ES-I3 (cell line): Measurements from ENCODE around the gene MRPL10.

Source experiments
- H3K36me3 ChIP-seq: 2 replicates; pipeline ENCODE4 v1.6.1; 2013; ENCODE audit warnings: mild to moderate bottlenecking, low read length, control low read depth, moderate library complexity; ENCODE audit not compliant: insufficient read depth
- H3K4me1 ChIP-seq: 2 replicates; pipeline ENCODE4 v1.6.1; 2013; ENCODE audit warnings: mild to moderate bottlenecking, control low read depth, low read length; ENCODE audit not compliant: insufficient read depth
- H3K9ac ChIP-seq: 2 replicates; pipeline ENCODE4 v1.6.1; 2013; ENCODE audit warnings: low read depth, mild to moderate bottlenecking, low read length, moderate library complexity
- H3K9me3 ChIP-seq: 2 replicates; pipeline ENCODE4 v1.6.1; 2013; ENCODE audit warnings: mild to moderate bottlenecking, low read length, moderate library complexity; ENCODE audit not compliant: control insufficient read depth, insufficient read depth

MRPL10 gene

DNA sequence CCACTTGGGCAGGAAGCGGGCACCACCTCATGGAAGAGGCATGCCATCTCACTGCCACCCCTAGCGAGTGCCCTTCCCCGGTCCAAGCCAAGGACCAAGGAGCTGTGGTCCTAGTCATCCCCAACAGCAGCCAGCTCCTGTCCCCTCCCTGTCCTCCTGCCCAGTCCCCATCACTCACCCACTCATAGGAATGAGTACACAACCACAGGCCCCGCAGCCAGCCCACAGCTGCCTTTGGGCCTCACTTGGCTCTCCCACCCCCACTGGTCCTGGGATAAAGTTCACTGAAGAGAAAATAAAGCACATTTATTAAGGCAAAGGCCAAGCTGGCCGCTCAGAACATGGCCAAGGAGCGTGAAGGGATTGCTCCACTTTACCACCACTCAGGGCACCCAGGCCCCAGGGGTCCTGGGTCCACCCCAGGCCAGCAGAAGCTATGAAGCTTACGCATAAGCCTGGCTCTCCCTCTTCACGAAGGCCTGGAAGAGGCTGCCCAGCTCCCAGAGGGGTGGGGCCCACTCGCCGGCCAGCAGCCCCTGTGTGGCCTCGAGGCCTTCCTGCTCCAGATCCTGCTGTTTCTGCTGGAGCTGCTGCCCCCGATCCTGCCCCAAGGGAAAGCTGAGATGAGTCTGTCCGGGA is 6.2 kb upstream of the MRPL10 start:
- no peaks in the 10 kb centered on the region; the same call in 1 of the 2 replicates for H3K4me1 ChIP-seq
- no peaks in the 10 kb centered on the region for H3K36me3 ChIP-seq
- no peak overlapping the region for H3K9ac ChIP-seq
- no peaks in the 10 kb centered on the region for H3K9me3 ChIP-seq

DNA sequence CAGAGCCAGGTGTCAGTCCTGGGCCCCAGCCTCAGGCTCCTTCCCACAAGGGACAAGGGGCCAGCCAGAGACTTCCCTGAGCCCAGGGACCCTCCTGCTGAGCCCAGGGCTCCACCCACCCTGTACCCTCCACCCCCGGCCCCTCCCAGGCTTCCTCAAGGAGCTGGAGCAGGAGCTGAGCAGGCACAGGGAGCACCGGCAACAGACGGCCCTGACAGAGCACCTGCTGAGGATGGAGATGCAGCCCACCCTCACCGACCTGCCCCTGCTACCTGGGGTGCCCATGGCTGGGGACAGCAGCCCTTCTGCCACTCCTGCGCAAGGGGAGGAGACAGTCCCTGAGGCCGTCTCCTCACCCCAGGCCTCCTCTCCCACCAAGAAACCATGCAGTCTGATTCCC is 5.3 kb upstream of the MRPL10 start:
- H3K9me3 ChIP-seq: no peaks in the 10 kb centered on the region
- peaks cover 4% of the 10 kb centered on the region; the same call in 1 of the 2 replicates for H3K4me1 ChIP-seq

DNA sequence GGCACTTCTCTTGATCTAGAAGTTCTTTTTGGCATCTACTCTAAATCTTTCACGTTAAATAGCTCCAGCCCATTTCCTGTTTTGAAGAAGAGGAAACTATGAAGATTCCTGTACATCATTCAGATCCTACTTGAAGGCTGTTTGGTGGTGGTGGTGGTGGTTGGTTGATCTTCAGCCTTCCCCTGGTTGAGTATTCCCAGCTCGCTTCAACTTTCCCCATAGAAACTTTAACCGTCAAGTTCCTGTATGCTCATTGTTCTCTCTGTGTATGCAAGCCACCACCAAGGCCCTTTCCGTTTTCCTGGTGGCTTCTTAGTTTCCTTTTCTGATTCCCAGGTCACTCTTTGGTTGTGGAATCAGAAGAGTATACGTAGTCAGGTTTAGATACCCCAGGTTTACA is 3.4 kb upstream of the MRPL10 start:
- Histone ChIP-seq H3K36me3 (no peaks in the 10 kb centered on the region), H3K4me1 (peaks cover 9% of the 10 kb centered on the region), H3K9ac (no peak overlapping the region), H3K9me3 (no peaks in the 10 kb centered on the region)

More for the DNA sequence above, 5.3 kb upstream of the MRPL10 start:
- Histone ChIP-seq H3K9ac (no peak overlapping the region), H3K36me3 (no peaks in the 10 kb centered on the region)

DNA sequence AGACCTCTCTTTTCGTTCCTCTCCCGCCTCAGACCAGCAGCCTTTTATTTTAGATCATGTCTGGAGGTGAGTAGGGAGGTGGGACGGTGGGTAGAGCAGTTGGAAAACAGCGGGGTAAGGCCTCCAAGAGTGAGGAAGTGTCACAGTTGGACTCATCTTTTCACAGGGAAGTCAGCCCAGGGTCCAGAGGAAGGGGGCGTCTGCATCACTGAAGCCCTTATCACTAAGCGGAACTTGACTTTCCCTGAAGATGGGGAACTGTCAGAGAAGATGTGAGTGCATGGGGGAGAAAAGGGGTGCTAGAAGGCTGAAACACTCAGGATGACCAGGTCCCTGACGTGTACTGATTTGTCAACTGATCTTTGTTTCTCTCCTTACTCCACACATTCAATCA is 590 bp upstream of the MRPL10 start:
- peak overlapping the region; percentile 77; the same call in 1 of the 2 replicates for H3K9ac ChIP-seq
- no peaks in the 10 kb centered on the region for H3K9me3 ChIP-seq
- peaks cover 13% of the 10 kb centered on the region; the same call in 1 of the 2 replicates for H3K36me3 ChIP-seq
- peaks cover 9% of the 10 kb centered on the region for H3K4me1 ChIP-seq

DNA sequence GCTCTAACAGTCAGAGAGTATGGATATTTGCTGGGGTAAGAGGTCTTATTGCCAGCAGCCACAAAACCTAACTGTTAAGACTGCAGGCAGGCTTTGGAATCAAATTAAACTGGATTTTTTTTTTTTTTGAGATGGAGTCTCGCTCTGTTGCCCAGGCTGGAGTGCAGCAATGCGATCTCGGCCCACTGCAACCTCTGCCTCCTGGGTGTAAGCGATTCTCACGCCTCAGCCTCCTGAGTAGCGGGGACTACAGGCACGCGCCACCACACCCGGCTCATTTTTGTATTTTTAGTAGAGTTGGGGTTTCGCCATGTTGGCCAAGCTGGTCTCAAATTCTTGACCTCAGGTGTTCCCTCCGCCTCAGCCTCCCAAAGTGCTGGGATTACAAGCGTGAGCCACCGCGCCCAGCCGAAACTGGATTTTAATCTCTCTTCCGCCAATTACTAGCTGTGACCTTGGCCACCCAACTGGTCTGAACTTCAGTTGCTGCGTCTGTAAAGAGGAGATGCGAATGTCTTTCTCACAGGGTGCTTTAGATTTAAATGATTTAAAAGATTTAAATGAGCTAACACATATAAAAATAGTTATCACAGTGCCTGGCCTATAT is 842 bp downstream of the MRPL10 start:
- Histone ChIP-seq H3K9ac (peak overlapping the region; percentile 77), H3K9me3 (no peaks in the 10 kb centered on the region), H3K4me1 (peaks cover 9% of the 10 kb centered on the region), H3K36me3 (peaks cover 20% of the 10 kb centered on the region; the same call in 1 of the 2 replicates)

DNA sequence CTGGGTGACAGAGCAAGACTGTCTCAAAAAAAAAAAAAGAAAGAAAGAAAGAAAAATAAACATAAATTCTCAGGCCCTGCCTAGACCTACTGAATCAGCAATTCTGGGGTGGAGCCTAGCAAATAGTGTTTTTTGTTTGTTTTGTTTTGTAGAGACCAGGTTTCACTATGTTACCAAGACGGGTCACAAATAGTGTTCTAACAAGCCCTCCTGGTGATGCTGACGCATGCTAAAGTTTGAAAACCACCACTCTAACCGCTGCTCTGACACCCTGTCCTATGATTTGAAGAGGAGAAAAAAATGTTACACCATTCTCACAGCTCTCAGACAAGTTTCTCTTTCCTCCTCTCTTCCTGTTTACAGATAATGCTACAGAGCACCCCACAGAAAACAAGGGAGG is 1.5 kb downstream of the MRPL10 start:
- peaks cover 9% of the 10 kb centered on the region for H3K4me1 ChIP-seq
- H3K9me3 ChIP-seq: no peaks in the 10 kb centered on the region
- peaks cover 20% of the 10 kb centered on the region; the same call in 1 of the 2 replicates for H3K36me3 ChIP-seq
- no peak overlapping the region for H3K9ac ChIP-seq

DNA sequence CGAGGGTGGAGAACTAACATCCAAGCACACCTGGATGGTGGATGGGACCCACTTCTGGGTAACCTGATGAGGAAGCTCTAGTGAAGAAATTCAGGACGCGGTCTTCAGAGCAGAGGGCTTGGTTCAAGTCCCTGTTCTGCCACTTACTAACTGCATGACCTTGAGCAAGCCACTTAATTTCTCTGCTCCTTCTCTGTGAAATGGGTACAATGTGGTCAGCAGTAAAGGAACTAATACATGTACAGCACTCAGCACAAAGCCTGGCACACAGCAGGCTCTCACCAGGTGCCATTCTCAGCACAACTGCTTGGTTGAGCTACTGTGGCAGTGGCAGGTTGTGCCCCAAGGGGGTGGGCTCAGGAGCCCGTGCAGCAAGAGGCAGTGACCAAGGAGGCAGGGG is 7.8 kb downstream of the MRPL10 start:
- Histone ChIP-seq H3K4me1 (peaks cover 10% of the 10 kb centered on the region; the same call in 1 of the 2 replicates), H3K9me3 (no peaks in the 10 kb centered on the region), H3K9ac (no peak overlapping the region), H3K36me3 (peaks cover 23% of the 10 kb centered on the region)

DNA sequence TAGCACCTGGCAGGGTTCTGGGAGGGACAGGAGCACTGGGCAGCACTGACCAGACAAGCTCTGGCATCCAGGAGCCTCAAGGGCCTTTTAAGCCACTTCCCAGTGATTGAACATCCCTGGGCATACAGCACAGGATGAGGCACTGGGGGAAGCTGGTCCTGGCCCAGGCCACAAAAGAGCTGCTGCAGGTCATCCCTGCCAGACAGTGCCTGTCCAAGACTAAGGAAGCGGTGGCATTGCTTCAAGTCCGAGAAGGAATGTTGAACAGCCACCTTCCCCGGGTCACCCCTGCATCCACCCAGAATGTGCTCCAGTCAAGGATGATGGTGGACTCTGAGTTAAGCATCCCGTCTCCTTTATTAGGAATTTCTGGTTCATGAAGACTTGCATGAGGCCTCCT is 8.6 kb downstream of the MRPL10 start:
- H3K36me3 ChIP-seq: peaks cover 17% of the 10 kb centered on the region
- peaks cover 10% of the 10 kb centered on the region; the same call in 1 of the 2 replicates for H3K4me1 ChIP-seq
- no peak overlapping the region for H3K9ac ChIP-seq
- no peaks in the 10 kb centered on the region for H3K9me3 ChIP-seq

DNA sequence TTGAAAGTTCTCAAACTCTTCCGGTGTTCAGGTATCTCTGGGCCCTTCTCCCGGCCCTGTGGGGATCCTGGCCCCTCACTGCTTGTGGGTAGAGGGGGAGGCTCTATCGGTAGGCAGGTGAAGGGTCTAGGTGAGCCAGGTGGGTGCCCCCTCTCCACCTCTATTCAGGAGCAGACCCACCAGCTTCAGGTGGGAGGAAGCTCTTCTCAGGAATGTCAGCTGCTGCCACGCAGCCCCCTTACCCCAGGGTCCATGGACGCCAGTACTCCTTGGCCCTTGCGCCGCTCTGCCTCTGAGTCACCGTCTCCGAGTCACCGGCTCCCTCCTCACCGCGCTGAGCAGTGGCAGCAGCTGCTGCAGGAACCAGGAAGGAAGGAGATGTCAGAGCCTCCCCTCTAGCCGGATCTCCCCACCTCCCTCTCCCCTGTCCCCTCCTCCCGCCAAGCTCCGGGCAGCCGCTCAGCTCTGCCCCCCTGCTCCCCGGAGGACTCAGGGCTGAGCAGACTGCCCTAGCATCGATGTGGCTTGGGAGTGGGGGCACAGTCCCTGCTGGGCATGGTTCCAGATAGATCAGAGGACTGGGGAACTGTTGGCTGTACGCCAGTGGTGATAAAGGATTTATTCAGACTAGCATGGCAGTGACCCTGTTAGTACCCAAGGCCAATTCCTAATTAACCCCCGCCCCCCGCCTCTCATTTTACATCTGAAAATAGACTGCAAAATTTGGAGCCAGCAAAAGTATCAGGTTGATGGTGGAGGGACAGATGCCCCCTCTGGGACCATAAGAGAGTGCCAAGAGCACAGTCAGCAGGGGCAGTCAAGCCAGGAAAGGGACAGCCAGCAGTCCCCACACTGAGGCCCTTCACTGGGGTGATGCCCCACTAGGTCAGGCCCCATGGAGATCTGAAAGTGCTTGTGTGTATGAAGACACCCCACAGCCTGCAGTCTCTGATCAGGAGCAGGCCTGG is 9.6 kb downstream of the MRPL10 start, which contains the start of gene OSBPL7:
OSBPL7 (minus strand) TSS at position 371 of the 968 bp plus-strand sequence. CDS start 1,516 bp downstream, outside the sequence.
- Histone ChIP-seq H3K36me3 (peaks cover 11% of the 10 kb centered on the region), H3K9me3 (no peaks in the 10 kb centered on the region), H3K9ac (peak within 1 kb of the TSS; percentile 65)

DNA sequence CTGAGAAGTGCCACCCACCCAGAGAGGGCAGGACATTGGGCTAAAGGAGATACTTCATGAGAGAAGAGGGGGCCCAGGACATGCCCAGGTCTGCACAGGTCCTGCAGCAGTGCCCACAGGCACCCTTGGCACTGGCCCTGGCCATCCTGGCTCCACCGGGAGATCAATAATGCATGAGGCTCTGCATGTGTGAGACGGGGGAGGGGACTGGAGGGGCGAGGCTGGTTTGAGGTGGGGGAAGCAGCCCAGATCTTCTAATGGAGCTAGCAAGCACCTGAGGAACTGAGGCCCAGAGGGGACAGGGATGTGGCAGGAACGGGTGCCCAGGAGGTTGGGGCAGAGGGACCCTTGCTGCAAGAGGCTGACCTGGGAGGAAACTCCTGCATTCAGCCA is 10.3 kb downstream of the MRPL10 start:
- Histone ChIP-seq H3K36me3 (peaks cover 8% of the 10 kb centered on the region; the same call in 1 of the 2 replicates), H3K4me1 (peaks cover 10% of the 10 kb centered on the region; the same call in 1 of the 2 replicates), H3K9ac (peak overlapping the region; percentile 65), H3K9me3 (no peaks in the 10 kb centered on the region)

More for the DNA sequence above, 9.6 kb downstream of the MRPL10 start, which contains the start of gene OSBPL7:
- H3K4me1 ChIP-seq: peaks cover 10% of the 10 kb centered on the region; the same call in 1 of the 2 replicates

DNA sequence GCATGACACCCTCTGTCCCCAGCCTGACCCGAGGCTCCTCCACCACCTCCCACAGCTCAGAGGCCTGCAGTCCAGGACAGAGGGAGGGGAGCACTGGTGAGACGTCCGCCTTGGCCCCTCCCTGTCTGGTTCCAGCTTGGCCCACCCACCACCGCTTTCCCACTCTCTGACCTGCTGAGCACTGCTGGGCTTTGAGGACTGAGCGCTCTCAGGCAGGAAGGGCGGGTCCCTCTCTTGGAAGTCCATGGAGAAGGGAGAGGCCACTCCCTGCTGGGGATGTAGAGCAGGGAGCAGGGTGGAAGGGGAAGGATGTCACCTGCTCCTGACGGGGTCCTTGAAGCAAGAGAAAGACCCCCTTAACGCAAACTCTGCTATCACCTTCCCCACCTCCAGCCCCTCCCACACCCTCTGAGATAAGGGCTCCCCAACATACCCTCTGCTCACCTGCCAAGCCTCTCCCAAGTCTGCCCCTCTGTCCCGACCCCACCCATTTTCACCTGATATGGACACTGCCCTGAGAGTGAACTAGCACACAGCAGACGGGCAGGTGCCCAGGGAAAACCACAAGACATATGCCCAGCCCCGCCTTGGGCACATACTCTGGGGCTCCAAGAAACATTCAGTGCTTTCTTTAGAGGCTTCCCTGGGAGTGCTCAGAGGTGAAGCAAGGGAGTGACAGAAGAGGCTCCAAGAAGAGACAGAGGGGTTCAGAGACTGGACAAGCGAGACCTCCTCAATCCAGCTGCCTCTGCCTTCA is 11.1 kb downstream of the MRPL10 start:
- Histone ChIP-seq H3K9me3 (no peaks in the 10 kb centered on the region), H3K4me1 (peaks cover 10% of the 10 kb centered on the region; the same call in 1 of the 2 replicates), H3K36me3 (peaks cover 7% of the 10 kb centered on the region; the same call in 1 of the 2 replicates), H3K9ac (peak overlapping the region; percentile 65; the same call in 1 of the 2 replicates)

DNA sequence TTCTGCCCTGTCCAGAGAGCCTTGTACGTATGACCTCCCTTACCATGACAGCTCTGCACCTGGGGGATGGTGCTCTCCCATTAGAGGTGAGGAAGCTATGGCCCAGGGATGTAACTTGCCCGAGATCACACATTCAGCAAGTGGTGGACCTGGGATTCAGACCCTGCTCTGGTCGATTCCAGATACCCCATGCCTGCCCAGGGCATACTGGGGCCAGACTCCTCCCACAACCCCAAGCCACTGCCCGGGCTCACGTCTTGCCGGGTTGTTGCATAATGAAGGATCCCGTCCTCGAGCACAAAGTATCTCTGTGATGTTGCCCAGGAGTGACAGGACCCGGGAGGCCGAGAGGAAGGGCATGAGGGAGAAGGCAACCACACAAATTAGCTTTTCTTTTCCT is 11.9 kb downstream of the MRPL10 start:
- H3K9me3 ChIP-seq: no peaks in the 10 kb centered on the region
- H3K4me1 ChIP-seq: peaks cover 10% of the 10 kb centered on the region; the same call in 1 of the 2 replicates
- peaks cover 11% of the 10 kb centered on the region; the same call in 1 of the 2 replicates for H3K36me3 ChIP-seq
- no peak overlapping the region for H3K9ac ChIP-seq

DNA sequence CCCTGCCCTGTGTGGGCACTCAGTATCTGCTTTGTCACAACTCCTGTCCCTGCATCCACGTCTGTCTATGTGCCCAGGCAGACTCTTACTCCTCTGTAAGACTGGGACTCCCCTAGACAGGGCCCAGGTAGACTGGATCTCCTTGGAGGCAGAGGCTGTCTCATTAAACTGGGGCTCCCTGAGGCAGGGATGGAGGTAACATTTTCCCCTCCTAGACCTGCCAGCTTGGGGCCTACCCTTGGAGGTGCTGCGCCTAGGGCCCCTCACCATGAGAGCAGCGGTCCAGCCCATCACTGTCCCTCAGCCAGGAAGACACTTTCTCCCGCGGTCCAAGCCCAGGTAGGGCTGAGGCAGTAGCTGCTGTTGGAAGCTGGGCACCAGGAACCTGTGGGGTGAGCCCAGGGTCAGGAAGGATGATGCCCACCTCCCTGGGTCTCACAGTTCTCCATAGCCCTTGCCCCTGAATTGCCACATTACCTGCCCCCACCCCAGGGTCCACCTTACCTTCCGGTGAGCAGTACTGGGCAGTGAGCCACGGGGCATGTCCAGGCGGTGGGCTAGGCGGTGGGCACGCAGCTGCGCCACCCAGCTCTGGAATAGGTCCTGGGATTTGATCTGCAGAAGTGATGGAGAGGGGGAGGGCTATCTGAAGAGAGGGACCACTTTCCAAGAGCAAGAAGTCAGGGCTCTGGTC is 13.2 kb downstream of the MRPL10 start:
- Histone ChIP-seq H3K9me3 (no peaks in the 10 kb centered on the region), H3K4me1 (peaks cover 10% of the 10 kb centered on the region; the same call in 1 of the 2 replicates), H3K9ac (no peak overlapping the region), H3K36me3 (0 out of 2 replicates have a peak, but pooled peaks cover 5% of the 10 kb centered on the region)
